ENCODE data around the gene BBX.
"Not testable (repeated sequence)": the region's sequence is repeated elsewhere in the genome, so short reads cannot be mapped to it uniquely, and the experiment has no call there.

The BBX gene

GRCh38 chr3:107800710-107801109, 277.9 kb downstream of the BBX start:
- no peak for DNase-seq (ENCODE audit: low read depth in 3 of 3)

GRCh38 chr3:107803170-107803569, 280.4 kb downstream of the BBX start:
- DNase-seq (ENCODE audit: low read depth in 3 of 3), result no peak

- DNase-seq (ENCODE audit: low read depth in 3 of 3), result no peak
These were observed 283.3 kb downstream of the BBX start for GRCh38 chr3:107806021-107806420.

- no peak for DNase-seq (ENCODE audit: low read depth in 3 of 3)
These were observed 283.8 kb downstream of the BBX start for GRCh38 chr3:107806536-107806935.

GRCh38 chr3:107810171-107811071, 287.7 kb downstream of the BBX start:
- DNase-seq (ENCODE audit: low read depth in 3 of 3), result no peak

- no peak for DNase-seq (ENCODE audit: low read depth in 3 of 3)
These were observed 290.3 kb downstream of the BBX start for GRCh38 chr3:107813026-107813425.

- no peak for DNase-seq (ENCODE audit: low read depth in 3 of 3)
These were observed 293.3 kb downstream of the BBX start for GRCh38 chr3:107816107-107816506.

- DNase-seq (ENCODE audit: low read depth in 3 of 3), result no peak
These were observed 294.3 kb downstream of the BBX start for GRCh38 chr3:107817076-107817475.

- no peak for DNase-seq (ENCODE audit: low read depth in 3 of 3)
These were observed 295.3 kb downstream of the BBX start for GRCh38 chr3:107818025-107818424.

GRCh38 chr3:107819656-107820055, 296.9 kb downstream of the BBX start:
- no peak for DNase-seq (ENCODE audit: low read depth in 3 of 3)

- no peak for DNase-seq (ENCODE audit: low read depth in 3 of 3)
These were observed 299.5 kb downstream of the BBX start for GRCh38 chr3:107822308-107822707.

GRCh38 chr3:107824822-107825371, 302.1 kb downstream of the BBX start:
- no peak for DNase-seq (ENCODE audit: low read depth in 3 of 3)

- DNase-seq (ENCODE audit: low read depth in 3 of 3), result no peak
These were observed 302.8 kb downstream of the BBX start for GRCh38 chr3:107825556-107825955.

GRCh38 chr3:107826727-107827126, 304.0 kb downstream of the BBX start:
- no peak for DNase-seq (ENCODE audit: low read depth in 3 of 3)

GRCh38 chr3:107829185-107829584, 306.4 kb downstream of the BBX start:
- DNase-seq (ENCODE audit: low read depth in 3 of 3), result no peak

- no peak for DNase-seq (ENCODE audit: low read depth in 3 of 3)
These were observed 308.8 kb downstream of the BBX start for GRCh38 chr3:107831590-107831989.

GRCh38 chr3:107833043-107833442, 310.3 kb downstream of the BBX start:
- DNase-seq (ENCODE audit: low read depth in 3 of 3), result no peak

- no peak for DNase-seq (ENCODE audit: low read depth in 3 of 3)
These were observed 311.1 kb downstream of the BBX start for GRCh38 chr3:107833722-107834416.

GRCh38 chr3:107835001-107835400, 312.2 kb downstream of the BBX start:
- not testable (repeated sequence) for DNase-seq (ENCODE audit: low read depth in 3 of 3)

- DNase-seq (ENCODE audit: low read depth in 3 of 3), result no peak
These were observed 315.3 kb downstream of the BBX start for GRCh38 chr3:107837895-107838612.

GRCh38 chr3:107841831-107842230, 319.1 kb downstream of the BBX start:
- DNase-seq (ENCODE audit: low read depth in 3 of 3), result no peak

- no peak for DNase-seq (ENCODE audit: low read depth in 3 of 3)
These were observed 320.2 kb downstream of the BBX start for GRCh38 chr3:107842940-107843339.
